ENCODE data around the gene FOSL2. TPM values are rescaled to one million over a fixed set of nuclear protein-coding genes. Genes with fewer than 3 reads are reported as not detected.

Gene FOSL2
- total and polyA plus RNA-seq, 5 experiments from 2014 or later: 0.46 to 6.5 (median 1.2) TPM

DNA sequence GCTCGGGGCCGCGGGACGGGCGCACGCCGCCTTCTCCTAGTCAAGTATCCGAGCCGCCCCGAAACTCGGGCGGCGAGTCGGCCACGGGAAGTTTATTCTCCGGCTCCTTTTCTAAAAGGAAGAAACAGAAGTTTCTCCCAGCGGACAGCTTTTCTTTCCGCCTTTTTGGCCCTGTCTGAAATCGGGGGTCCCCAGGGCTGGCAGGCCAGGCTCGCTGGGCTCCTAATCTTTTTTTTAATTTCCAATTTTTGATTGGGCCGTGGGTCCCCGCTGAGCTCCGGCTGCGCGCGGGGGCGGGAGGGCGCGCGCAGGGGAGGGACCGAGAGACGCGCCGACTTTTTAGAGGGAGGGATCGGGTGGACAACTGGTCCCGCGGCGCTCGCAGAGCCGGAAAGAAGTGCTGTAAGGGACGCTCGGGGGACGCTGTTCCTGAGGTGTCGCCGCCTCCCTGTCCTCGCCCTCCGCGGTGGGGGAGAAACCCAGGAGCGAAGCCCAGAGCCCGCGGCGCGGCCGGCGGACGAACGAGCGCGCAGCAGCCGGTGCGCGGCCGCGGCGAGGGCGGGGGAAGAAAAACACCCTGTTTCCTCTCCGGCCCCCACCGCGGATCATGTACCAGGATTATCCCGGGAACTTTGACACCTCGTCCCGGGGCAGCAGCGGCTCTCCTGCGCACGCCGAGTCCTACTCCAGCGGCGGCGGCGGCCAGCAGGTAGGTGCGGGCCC is 617 bp downstream of the FOSL2 start:
- no peak for ATAC-seq
- peaks cover 0 to 2% (median 0%) of the 10 kb centered on the region in 5 donors for H3K27me3 Mint-ChIP-seq
- H3K4me1 Mint-ChIP-seq: peaks cover 13 to 32% (median 23%) of the 10 kb centered on the region in 4 donors
- peaks cover 0 to 2% (median 0%) of the 10 kb centered on the region in 3 donors for H3K36me3 Mint-ChIP-seq
- H3K4me3 Mint-ChIP-seq: peak overlapping the region in 2 of 10 donors; percentile 92 to 98
- peak overlapping the region; percentile 37 to 100 (median 96) for H3K27ac Mint-ChIP-seq
- DNase-seq: peak; percentile 23 to 68 (median 45)
- POLR2A ChIA-PET: interaction anchor here (0.9 to 3.0 kb wide), 7 partner anchors 9 to 59 kb away, joined by 3 to 37 read pairs (median 4); no protein-coding TSS in a partner anchor
- peaks cover 0 to 1% (median 0%) of the 10 kb centered on the region in 9 donors for H3K9me3 Mint-ChIP-seq

DNA sequence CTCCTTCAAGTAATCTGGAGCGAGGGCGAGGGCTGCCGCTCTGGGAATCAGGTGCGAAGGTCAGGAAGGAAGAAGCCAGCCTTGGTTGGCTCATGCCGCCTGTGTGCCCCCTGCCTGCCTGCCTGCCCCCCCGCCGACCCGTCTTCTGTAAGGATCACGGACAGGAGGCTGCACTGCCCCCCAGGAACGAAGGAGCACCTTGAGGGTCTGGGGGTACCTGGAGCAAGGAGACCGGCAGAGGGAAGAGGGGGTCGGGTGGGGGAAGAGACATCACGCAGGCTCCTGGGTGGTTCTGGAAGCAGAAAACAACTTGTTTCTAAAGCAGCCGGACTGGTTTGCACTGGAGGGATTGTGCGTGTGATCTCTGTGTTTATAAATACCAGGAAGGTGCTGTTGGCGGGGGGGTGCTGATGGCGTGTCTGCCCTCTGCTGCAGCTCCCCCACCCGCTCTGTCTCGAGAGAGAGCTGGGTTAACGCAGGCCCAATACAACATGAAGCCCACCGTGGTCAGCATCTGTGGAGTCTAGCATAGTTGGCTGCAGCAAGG is 1.7 kb downstream of the FOSL2 start:
- peaks cover 13 to 40% (median 21%) of the 10 kb centered on the region in 4 donors for H3K4me1 Mint-ChIP-seq
- peaks cover 0 to 1% (median 0%) of the 10 kb centered on the region in 9 donors for H3K9me3 Mint-ChIP-seq
- no peak overlapping the region for H3K4me3 Mint-ChIP-seq
- DNase-seq (no peak), ATAC-seq (no peak)
- peaks cover 0 to 2% (median 0%) of the 10 kb centered on the region in 3 donors for H3K36me3 Mint-ChIP-seq
- peak overlapping the region in 7 of 10 donors; percentile 75 to 86 (median 79) for H3K27ac Mint-ChIP-seq
- POLR2A ChIA-PET: no interaction called here
- H3K27me3 Mint-ChIP-seq: peaks cover 0 to 2% (median 0%) of the 10 kb centered on the region in 5 donors

DNA sequence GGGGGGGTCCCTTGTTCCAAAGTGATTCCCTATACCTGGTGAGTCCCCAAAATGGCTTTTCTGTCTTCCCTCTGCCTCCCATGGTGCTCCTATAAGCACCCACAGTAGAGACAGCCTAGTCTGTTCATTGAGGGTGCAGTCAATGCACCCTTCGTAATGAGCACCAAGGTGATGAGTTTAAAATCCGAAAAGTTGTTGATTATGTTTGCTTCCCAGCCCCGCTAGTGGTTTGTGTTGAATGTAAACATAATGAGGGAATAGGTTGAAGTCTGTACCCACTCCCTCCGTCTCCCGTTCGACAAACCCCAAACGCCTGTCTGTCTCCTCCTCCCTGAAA is 2.3 kb downstream of the FOSL2 start:
- Mint-ChIP-seq H3K4me1 (peaks cover 12 to 40% (median 17%) of the 10 kb centered on the region in 4 donors), H3K27ac (no peak overlapping the region), H3K27me3 (peaks cover 0 to 2% (median 0%) of the 10 kb centered on the region in 5 donors), H3K4me3 (no peak overlapping the region), H3K9me3 (peaks cover 0 to 1% (median 0%) of the 10 kb centered on the region in 9 donors), H3K36me3 (peaks cover 0 to 2% (median 0%) of the 10 kb centered on the region in 3 donors)
- no peak for ATAC-seq
- no peak for DNase-seq
- POLR2A ChIA-PET: interaction anchor here (0.7 kb wide), 1 partner anchor 1260 kb away, joined by 3 read pairs; no protein-coding TSS in a partner anchor

DNA sequence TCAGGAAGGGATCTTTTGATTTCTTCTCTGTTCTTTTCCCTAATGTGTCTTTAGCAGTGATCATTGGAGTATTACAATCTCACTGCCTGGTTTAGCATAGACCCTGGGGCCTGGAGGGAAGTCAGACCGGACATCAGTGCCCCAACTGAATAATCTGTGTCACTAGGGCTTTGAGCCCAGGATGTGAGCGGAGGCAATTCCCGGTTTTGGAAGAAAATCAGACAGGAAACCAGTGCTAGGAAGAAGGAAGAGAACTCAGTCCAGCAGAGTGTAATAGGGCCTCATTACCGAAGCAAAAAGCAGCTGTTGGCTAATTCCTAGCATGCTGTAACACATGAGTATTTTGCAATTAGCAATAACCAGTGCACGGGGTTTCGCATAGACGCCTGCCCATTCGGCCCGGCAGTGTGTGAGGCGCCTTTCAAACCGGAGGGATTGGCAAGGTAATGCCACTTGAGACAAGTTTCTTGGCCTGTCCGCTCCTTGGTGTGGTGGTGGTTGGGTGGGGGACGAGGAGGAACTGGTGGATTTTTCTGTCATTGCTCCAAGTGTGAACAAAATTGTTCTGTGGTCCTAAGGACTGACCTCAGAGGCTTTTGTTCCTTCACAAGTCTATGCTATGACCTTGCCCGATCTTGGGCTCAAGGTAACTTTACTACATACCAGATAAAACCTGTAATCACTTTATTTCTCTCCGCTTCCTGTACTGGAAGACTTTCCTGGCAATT is 2.8 kb downstream of the FOSL2 start:
- H3K4me3 Mint-ChIP-seq: no peak overlapping the region
- POLR2A ChIA-PET: interaction anchor here (0.7 kb wide), 3 partner anchors 13 to 1260 kb away, joined by 3 to 4 read pairs (median 3); no protein-coding TSS in a partner anchor
- H3K4me1 Mint-ChIP-seq: peaks cover 10 to 42% (median 15%) of the 10 kb centered on the region in 4 donors
- ATAC-seq: no peak
- H3K27me3 Mint-ChIP-seq: peaks cover 0 to 2% (median 0%) of the 10 kb centered on the region in 5 donors
- H3K9me3 Mint-ChIP-seq: peaks cover 0 to 1% (median 0%) of the 10 kb centered on the region in 9 donors
- H3K36me3 Mint-ChIP-seq: peaks cover 0 to 2% (median 0%) of the 10 kb centered on the region in 3 donors
- no peak overlapping the region for H3K27ac Mint-ChIP-seq
- no peak for DNase-seq

DNA sequence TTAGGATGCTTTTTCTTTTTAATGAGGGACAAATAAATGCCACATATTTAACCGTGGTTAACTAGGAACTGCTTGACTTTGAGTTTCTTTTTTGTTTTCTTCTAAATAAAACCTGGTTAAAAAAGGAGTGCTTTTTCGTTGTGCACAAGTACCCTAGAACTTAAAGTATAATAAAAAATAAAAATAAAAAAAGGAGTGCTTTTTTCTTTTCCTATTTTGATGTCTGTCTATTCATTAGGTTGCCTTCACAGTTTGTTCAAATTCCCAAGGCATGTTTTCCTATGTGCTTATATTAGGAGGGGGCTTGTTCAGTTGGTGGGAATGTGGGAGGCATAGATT is 4.4 kb downstream of the FOSL2 start:
- Mint-ChIP-seq H3K9me3 (peaks cover 0 to 1% (median 0%) of the 10 kb centered on the region in 9 donors), H3K4me3 (peak overlapping the region in 1 of 10 donors; percentile 40), H3K36me3 (peaks cover 0 to 2% (median 0%) of the 10 kb centered on the region in 3 donors), H3K27ac (no peak overlapping the region), H3K4me1 (peaks cover 11 to 47% (median 13%) of the 10 kb centered on the region in 4 donors), H3K27me3 (peaks cover 0 to 2% (median 0%) of the 10 kb centered on the region in 5 donors)
- POLR2A ChIA-PET: interaction anchor here (1.4 kb wide), 1 partner anchor 14 kb away, joined by 6 read pairs; no protein-coding TSS in a partner anchor
- DNase-seq (no peak), ATAC-seq (no peak)

DNA sequence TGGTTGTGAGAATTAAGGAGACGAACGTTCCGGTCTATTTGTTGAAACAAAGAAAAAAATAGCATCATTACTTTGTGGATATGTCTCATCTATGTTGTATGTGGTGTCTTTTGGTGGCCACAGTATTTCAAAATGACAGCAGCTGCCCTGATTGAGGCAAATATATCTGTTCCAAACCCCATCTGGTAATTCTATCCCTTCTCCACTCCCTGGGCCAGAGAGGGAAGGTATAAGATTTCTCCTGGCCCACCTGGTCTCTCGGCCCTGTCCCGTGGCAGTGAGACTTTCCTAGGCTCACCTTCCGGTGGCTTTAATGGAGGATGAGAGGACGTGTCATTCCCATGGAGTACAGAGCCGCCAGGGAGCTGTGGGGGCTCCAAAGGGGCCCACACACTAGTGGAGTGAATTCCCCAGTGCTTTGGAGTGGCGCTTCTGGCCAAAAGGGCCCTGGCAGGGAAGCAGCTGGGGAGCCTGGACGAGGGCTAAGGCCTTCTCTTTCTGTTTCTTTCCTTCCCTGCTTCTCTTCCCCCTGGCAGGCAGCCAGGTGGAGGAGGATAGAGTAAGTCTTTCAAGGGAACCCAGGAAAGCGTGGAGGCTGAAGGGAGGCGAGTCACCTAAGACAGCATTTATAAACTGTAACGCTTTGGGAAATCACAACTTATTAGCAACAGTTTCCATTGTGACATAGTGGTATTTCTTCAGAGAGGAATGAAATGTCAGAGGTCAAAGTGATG is 5.6 kb downstream of the FOSL2 start:
- Mint-ChIP-seq H3K27me3 (no peaks in the 10 kb centered on the region), H3K4me1 (peaks cover 15 to 58% (median 18%) of the 10 kb centered on the region in 4 donors), H3K36me3 (no peaks in the 10 kb centered on the region), H3K4me3 (peak overlapping the region in 2 of 10 donors; percentile 10 to 11), H3K9me3 (no peaks in the 10 kb centered on the region), H3K27ac (peak overlapping the region in 3 of 10 donors; percentile 2 to 23 (median 20))
- DNase-seq (no peak), ATAC-seq (no peak)
- POLR2A ChIA-PET: interaction anchor here (0.6 kb wide), 1 partner anchor 309 kb away, joined by 3 read pairs; no protein-coding TSS in a partner anchor

DNA sequence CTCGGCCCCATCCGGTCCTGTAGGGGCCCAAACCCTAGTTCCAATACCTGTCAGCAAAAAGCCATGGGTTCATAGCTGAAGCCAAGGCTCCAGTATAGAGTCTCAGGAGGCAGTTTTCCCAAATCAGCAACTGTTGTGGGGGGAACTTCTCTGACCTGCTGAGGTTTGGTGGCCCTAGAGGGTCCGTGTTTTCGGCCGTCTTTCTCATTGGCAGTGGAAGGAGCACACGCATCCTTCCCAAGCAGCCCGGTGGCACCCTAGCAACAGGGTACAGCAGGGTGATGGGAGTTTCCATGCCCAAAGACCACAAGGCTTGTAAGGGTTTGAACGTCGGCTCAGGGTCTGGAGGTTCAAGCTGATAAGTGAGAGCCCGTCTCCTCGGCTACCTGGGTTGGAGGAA is 6.6 kb downstream of the FOSL2 start:
- POLR2A ChIA-PET: interaction anchor here (0.6 kb wide), 1 partner anchor 257 kb away, joined by 3 read pairs; no protein-coding TSS in a partner anchor
- DNase-seq (no peak), ATAC-seq (no peak)
- no peaks in the 10 kb centered on the region for H3K36me3 Mint-ChIP-seq
- H3K27me3 Mint-ChIP-seq: no peaks in the 10 kb centered on the region
- H3K4me3 Mint-ChIP-seq: no peak overlapping the region
- peaks cover 21 to 67% (median 28%) of the 10 kb centered on the region in 4 donors for H3K4me1 Mint-ChIP-seq
- no peaks in the 10 kb centered on the region for H3K9me3 Mint-ChIP-seq
- peak overlapping the region in 1 of 10 donors; percentile 23 for H3K27ac Mint-ChIP-seq

DNA sequence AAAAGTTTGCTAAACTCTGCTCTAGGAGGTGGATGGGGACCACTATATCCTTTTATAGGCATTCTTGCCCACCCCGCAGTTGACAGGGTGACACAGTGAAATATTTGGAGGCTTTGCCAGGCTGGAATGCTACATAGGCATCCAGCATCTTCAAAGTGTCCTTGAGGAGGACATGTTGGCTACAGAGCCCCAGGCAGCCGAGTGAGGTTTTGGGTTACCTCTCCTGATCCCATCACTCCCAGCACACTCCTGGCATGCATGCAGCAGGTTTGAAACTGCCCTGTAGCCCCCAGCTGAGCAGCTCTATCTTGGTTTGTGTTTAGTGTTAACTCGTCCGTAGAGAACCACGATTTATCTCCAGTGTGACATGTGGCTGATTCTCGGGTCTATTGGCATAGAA is 7.3 kb downstream of the FOSL2 start:
- Mint-ChIP-seq H3K4me3 (no peak overlapping the region), H3K36me3 (no peaks in the 10 kb centered on the region), H3K9me3 (no peaks in the 10 kb centered on the region), H3K27me3 (no peaks in the 10 kb centered on the region), H3K27ac (no peak overlapping the region), H3K4me1 (peaks cover 18 to 63% (median 28%) of the 10 kb centered on the region in 4 donors)
- ATAC-seq (no peak), DNase-seq (no peak)
- POLR2A ChIA-PET: no interaction called here

DNA sequence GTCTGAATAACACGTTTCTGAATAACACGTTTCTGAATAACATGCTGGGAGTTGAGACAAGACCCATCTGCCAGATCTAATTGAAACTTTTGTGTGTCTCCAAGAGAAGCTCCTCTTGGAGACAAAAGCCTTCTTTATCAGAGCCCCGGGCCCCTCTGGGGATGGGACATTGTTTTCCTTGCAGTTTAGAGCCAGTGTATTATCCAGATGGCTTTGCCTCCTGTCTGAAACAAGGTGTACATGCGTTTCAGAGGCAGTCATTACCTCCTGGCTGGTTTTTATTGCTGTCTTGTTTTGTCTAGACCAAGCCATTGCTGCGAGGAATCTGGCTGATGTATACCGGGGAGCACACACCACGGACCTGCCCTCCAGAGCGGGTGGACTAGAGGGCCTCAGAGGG is 7.8 kb downstream of the FOSL2 start:
- Mint-ChIP-seq H3K27me3 (no peaks in the 10 kb centered on the region), H3K27ac (peak overlapping the region in 2 of 10 donors; percentile 2 to 14), H3K4me3 (no peak overlapping the region), H3K4me1 (peaks cover 18 to 66% (median 29%) of the 10 kb centered on the region in 4 donors), H3K9me3 (no peaks in the 10 kb centered on the region), H3K36me3 (no peaks in the 10 kb centered on the region)
- no peak for DNase-seq
- POLR2A ChIA-PET: no interaction called here
- ATAC-seq: no peak

DNA sequence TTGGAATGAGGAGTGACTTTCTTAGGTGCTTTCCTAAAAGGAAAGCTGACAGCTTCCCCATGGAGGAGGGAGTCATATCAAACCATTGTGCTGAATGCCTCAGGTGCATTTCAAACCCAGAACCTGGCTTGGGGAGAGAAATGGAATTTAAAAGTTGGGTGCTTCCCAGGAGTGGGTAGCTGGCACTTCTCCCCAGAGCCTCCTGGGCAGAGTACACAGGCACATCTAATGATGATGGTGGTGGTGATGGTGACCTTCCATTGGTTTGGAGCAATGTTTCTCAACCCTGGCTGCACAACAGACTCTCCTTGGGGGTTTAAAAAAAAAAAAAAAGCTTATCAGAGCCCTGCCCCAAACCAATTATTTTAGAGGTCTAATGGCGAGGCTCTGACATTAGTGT is 8.3 kb downstream of the FOSL2 start:
- peak overlapping the region in 1 of 10 donors; percentile 14 for H3K27ac Mint-ChIP-seq
- no peak for ATAC-seq
- no peak for DNase-seq
- H3K27me3 Mint-ChIP-seq: no peaks in the 10 kb centered on the region
- H3K9me3 Mint-ChIP-seq: no peaks in the 10 kb centered on the region
- no peaks in the 10 kb centered on the region for H3K36me3 Mint-ChIP-seq
- H3K4me1 Mint-ChIP-seq: peaks cover 18 to 71% (median 29%) of the 10 kb centered on the region in 4 donors
- POLR2A ChIA-PET: interaction anchor here (0.6 kb wide), 1 partner anchor 22 kb away, joined by 3 read pairs; no protein-coding TSS in a partner anchor
- no peak overlapping the region for H3K4me3 Mint-ChIP-seq

DNA sequence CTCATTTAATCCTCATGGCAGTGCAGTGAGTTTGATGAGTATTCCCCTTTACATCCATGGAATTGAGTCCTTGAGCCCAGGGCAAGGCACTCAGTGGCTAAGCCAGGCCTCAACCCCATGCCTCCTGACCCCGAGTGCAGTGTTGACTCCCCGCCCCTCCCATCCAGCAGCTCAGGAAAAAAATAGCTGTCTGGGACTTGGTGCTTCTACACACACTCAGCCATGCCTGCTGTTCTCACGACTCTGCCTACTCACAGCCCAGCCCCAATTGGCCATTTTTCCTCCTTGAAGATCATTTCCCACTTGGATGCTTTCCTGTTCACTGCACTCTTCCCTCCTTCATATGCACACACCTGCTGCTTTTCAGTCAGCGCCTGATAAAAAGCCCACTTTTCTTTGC is 8.8 kb downstream of the FOSL2 start:
- peaks cover 20 to 75% (median 33%) of the 10 kb centered on the region in 4 donors for H3K4me1 Mint-ChIP-seq
- DNase-seq (no peak), ATAC-seq (no peak)
- no peak overlapping the region for H3K4me3 Mint-ChIP-seq
- no peaks in the 10 kb centered on the region for H3K9me3 Mint-ChIP-seq
- H3K36me3 Mint-ChIP-seq: no peaks in the 10 kb centered on the region
- POLR2A ChIA-PET: interaction anchor here (0.6 to 2.4 kb wide), 2 partner anchors 8 to 22 kb away, joined by 3 to 9 read pairs; partner anchors contain the start of gene FOSL2
- no peaks in the 10 kb centered on the region for H3K27me3 Mint-ChIP-seq
- peak overlapping the region in 4 of 10 donors; percentile 5 to 54 (median 26) for H3K27ac Mint-ChIP-seq
